Hematopoietic multipotent progenitor cell treated with erythropoietin and hydrocortisone succinate and interleukin-3 and kit ligand, for 4 days (in vitro differentiated cells): ENCODE measurements around the gene NDUFAB1.
"Not testable (repeated sequence)": the region's sequence is repeated elsewhere in the genome, so short reads cannot be mapped to it uniquely, and the experiment has no call there.

ENCODE experiments used
- DNase-seq: peaks from one replicate; pipeline ENCODE4 v3.0.0-alpha.2; 2015

The NDUFAB1 gene

GRCh38 chr16:23583271-23583670 is 12.8 kb downstream of the NDUFAB1 start:
- DNase-seq: not testable (repeated sequence)

GRCh38 chr16:23581764-23582163 is 14.4 kb downstream of the NDUFAB1 start:
- DNase-seq: no peak

GRCh38 chr16:23580391-23580790 is 15.7 kb downstream of the NDUFAB1 start:
- no peak for DNase-seq

GRCh38 chr16:23579371-23579770 is 16.7 kb downstream of the NDUFAB1 start:
- DNase-seq: no peak

- peak; percentile 67 for DNase-seq
Observed at GRCh38 chr16:23578101-23578830, 17.9 kb downstream of the NDUFAB1 start.

GRCh38 chr16:23577493-23577892 is 18.6 kb downstream of the NDUFAB1 start:
- no peak for DNase-seq

- peak; percentile 14 for DNase-seq
Observed at GRCh38 chr16:23575834-23576233, 20.3 kb downstream of the NDUFAB1 start.

GRCh38 chr16:23573817-23574216 is 22.3 kb downstream of the NDUFAB1 start:
- no peak for DNase-seq

GRCh38 chr16:23572394-23572793 is 23.7 kb downstream of the NDUFAB1 start:
- DNase-seq: no peak

GRCh38 chr16:23571895-23572294 is 24.2 kb downstream of the NDUFAB1 start:
- no peak for DNase-seq

GRCh38 chr16:23570992-23571632 is 25.0 kb downstream of the NDUFAB1 start:
- DNase-seq: no peak

- DNase-seq: no peak
Observed at GRCh38 chr16:23567602-23568001, 28.5 kb downstream of the NDUFAB1 start.

- no peak for DNase-seq
Observed at GRCh38 chr16:23566724-23567123, 29.4 kb downstream of the NDUFAB1 start.

- no peak for DNase-seq
Observed at GRCh38 chr16:23564575-23565363, 31.3 kb downstream of the NDUFAB1 start.

GRCh38 chr16:23563186-23563585 is 32.9 kb downstream of the NDUFAB1 start:
- DNase-seq: no peak

- no peak for DNase-seq
Observed at GRCh38 chr16:23562505-23562904, 33.6 kb downstream of the NDUFAB1 start.

- peak; percentile 25 for DNase-seq
Observed at GRCh38 chr16:23561586-23561985, 34.5 kb downstream of the NDUFAB1 start.

GRCh38 chr16:23557779-23558702 is 38.1 kb downstream of the NDUFAB1 start:
- DNase-seq: no peak

GRCh38 chr16:23556881-23557778 is 39.0 kb downstream of the NDUFAB1 start, which contains the start of the genes EARS2 and UBFD1:
Gene EARS2 (minus strand): TSS chr16:23557350. CDS start chr16:23557343, 7 bp downstream.
Gene UBFD1 (plus strand): TSS chr16:23557727. CDS start chr16:23557743, 16 bp downstream.
- peak; percentile 100 for DNase-seq

- no peak for DNase-seq
Observed at GRCh38 chr16:23554536-23554935, 41.6 kb downstream of the NDUFAB1 start.

- no peak for DNase-seq
Observed at GRCh38 chr16:23552161-23552560, 44.0 kb downstream of the NDUFAB1 start.
